GM23338 (cell line): Measurements from ENCODE around the gene AIRE.

Experiments
- CTCF ChIP-seq, 2 experiments: fragments of 200-600 bp in 1 of 2; sonication (generic) in 1 of 2; conservative IDR thresholded peaks; 2 replicates each; pipeline versions ENCODE4 v1.5.1 to v1.6.1; 2016 to 2017; ENCODE audit warnings: antibody characterized with exemption in 2 of 2, low read depth in 2 of 2, mild to moderate bottlenecking in 2 of 2, moderate library complexity in 1 of 2
- EZH2 ChIP-seq: fragments of 200-600 bp; sonication (generic); IDR thresholded peaks from one replicate; pipeline ENCODE4 v1.8.0; 2017; ENCODE audit warnings: antibody characterized with exemption, mild to moderate bottlenecking, low read depth; ENCODE audit not compliant: unreplicated experiment
- EZH2phosphoT487 ChIP-seq: fragments of 200-600 bp; sonication (generic); IDR thresholded peaks from one replicate; pipeline ENCODE4 v1.8.1; 2018; ENCODE audit warnings: antibody characterized with exemption; ENCODE audit not compliant: unreplicated experiment
- JUNB ChIP-seq: IDR thresholded peaks from one replicate; pipeline ENCODE4 v1.6.1; 2016; ENCODE audit warnings: antibody characterized with exemption; ENCODE audit not compliant: unreplicated experiment
- NANOG ChIP-seq: IDR thresholded peaks from 2 replicates; pipeline ENCODE4 v1.6.1; 2016; ENCODE audit warnings: antibody characterized with exemption, borderline replicate concordance
- POLR2AphosphoS5 ChIP-seq: IDR thresholded peaks from 2 replicates; pipeline ENCODE4 v1.6.1; 2016; ENCODE audit warnings: antibody characterized with exemption, low read depth
- REST ChIP-seq: IDR thresholded peaks from one replicate; pipeline ENCODE4 v1.6.1; 2018; ENCODE audit warnings: antibody characterized with exemption; ENCODE audit not compliant: unreplicated experiment
- STAT1 ChIP-seq: IDR thresholded peaks from one replicate; pipeline ENCODE4 v1.6.1; 2016; ENCODE audit warnings: antibody characterized with exemption; ENCODE audit not compliant: unreplicated experiment
- ZNF462 ChIP-seq: fragments of 250-450 bp; sonication (Bioruptor Pico); IDR thresholded peaks from 2 replicates; pipeline ENCODE4 v1.5.0; 2020; ENCODE audit warnings: mild to moderate bottlenecking, moderate library complexity

GRCh38 chr21:44317871-44318270 is 32.2 kb downstream of the AIRE start:
- TF ChIP-seq CTCF (conservative IDR thresholded peaks at IDR 0.05; ENCODE audit: low read depth in 2 of 2) (no peak), STAT1 (no peak), REST (no peak), ZNF462 (CRISPR knock-in tag) (no peak), EZH2 (no peak), EZH2phosphoT487 (no peak), POLR2AphosphoS5 (no peak), JUNB (no peak), NANOG (no peak)
